Osteocyte (in vitro differentiated cells): ENCODE measurements around the gene AIG1. TPM values are rescaled to one million over a fixed set of nuclear protein-coding genes. Genes with fewer than 3 reads are reported as not detected.
A peak's percentile ranks its signal among the peaks of the same experiment; 100 is the strongest.

ENCODE experiments used
- DNase-seq: peaks from one replicate; pipeline ENCODE4 v3.0.0; 2021; ENCODE audit warnings: mixed read lengths; ENCODE audit not compliant: unreplicated experiment; ENCODE audit errors: extremely low spot score
- H3K27ac Mint-ChIP-seq: one replicate; pipeline ENCODE4 v1.8.0; 2021; ENCODE audit warnings: mild to moderate bottlenecking, mixed read lengths; ENCODE audit not compliant: unreplicated experiment
- H3K27me3 Mint-ChIP-seq: one replicate; pipeline ENCODE4 v1.8.0; 2021; ENCODE audit warnings: mixed read lengths; ENCODE audit not compliant: unreplicated experiment
- H3K36me3 Mint-ChIP-seq: one replicate; pipeline ENCODE4 v1.8.0; 2021; ENCODE audit warnings: mixed read lengths; ENCODE audit not compliant: unreplicated experiment
- H3K4me1 Mint-ChIP-seq: one replicate; pipeline ENCODE4 v1.8.0; 2021; ENCODE audit warnings: mixed read lengths; ENCODE audit not compliant: unreplicated experiment
- H3K4me3 Mint-ChIP-seq: one replicate; pipeline ENCODE4 v1.8.0; 2021; ENCODE audit warnings: mild to moderate bottlenecking, moderate library complexity, mixed read lengths; ENCODE audit not compliant: unreplicated experiment
- H3K9me3 Mint-ChIP-seq: one replicate; pipeline ENCODE4 v1.8.0; 2021; ENCODE audit warnings: mixed read lengths; ENCODE audit not compliant: unreplicated experiment
- total RNA-seq: library from RNA; stranded (reverse); gene quantifications from 2 replicates; pipeline ENCODE4 v1.2.1, GENCODE V29; 2021
- TF ChIP-seq, protein P1 (sequence below): fragments of 200-600 bp; sonication (generic); IDR thresholded peaks from 2 replicates; pipeline ENCODE4 v1.5.0; 2021; ENCODE audit warnings: antibody characterized with exemption, mild to moderate bottlenecking, moderate library complexity

AIG1 gene
- total RNA-seq, 1 donor from 2014 or later: 40.5 TPM

DNA sequence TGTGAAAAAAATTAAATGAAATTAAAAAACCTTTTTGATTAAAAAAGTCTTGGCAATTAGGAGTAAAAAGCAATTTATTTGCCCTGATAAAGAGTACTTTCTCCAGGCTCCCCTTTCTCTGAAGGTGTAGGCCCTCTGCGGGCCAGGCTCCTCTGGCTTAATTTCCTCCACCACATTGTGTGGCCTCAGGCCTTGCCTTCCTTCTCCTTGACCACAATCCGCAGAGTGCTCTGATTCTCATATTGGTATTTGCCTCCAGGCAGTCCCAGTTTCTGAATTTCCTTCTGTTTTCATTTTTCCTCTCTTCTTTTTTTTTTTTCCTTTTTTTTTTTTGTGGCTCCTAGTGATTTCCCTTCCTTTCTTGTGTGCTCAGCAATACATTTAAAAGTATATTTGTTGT is 96.4 kb downstream of the AIG1 start:
- TF ChIP-seq, protein P1, sequence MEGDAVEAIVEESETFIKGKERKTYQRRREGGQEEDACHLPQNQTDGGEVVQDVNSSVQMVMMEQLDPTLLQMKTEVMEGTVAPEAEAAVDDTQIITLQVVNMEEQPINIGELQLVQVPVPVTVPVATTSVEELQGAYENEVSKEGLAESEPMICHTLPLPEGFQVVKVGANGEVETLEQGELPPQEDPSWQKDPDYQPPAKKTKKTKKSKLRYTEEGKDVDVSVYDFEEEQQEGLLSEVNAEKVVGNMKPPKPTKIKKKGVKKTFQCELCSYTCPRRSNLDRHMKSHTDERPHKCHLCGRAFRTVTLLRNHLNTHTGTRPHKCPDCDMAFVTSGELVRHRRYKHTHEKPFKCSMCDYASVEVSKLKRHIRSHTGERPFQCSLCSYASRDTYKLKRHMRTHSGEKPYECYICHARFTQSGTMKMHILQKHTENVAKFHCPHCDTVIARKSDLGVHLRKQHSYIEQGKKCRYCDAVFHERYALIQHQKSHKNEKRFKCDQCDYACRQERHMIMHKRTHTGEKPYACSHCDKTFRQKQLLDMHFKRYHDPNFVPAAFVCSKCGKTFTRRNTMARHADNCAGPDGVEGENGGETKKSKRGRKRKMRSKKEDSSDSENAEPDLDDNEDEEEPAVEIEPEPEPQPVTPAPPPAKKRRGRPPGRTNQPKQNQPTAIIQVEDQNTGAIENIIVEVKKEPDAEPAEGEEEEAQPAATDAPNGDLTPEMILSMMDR: no peak
- no peaks in the 10 kb centered on the region for H3K27me3 Mint-ChIP-seq
- peak overlapping the region; percentile 83 for H3K27ac Mint-ChIP-seq
- H3K4me3 Mint-ChIP-seq: peak overlapping the region; percentile 19
- H3K36me3 Mint-ChIP-seq: peaks cover 7% of the 10 kb centered on the region
- H3K9me3 Mint-ChIP-seq: peaks cover 6% of the 10 kb centered on the region
- DNase-seq: no peak
- peaks cover 38% of the 10 kb centered on the region for H3K4me1 Mint-ChIP-seq

DNA sequence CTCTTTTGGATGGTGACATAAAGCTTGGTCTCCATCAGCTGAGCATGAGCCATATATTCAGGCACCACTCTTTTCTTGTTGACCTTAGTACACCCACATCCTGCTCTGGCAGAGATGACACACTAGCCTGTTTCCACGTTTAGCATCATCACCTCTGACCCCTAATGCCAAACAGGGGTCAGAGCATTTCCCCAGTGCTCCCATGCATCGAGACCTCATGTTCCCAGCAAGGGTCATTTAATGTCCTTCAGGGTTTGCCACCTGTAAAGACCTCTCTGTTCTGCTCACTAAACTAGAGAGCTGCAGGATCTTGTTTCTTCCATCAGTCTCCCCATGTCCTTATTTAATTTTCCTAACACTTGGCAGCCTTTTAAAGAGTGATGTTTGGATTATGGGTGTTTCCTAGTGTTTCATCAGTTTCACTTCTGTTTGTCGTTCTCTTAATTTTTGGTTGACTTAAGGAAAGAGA is 97.5 kb downstream of the AIG1 start:
- peaks cover 42% of the 10 kb centered on the region for H3K4me1 Mint-ChIP-seq
- no peak for DNase-seq
- H3K27me3 Mint-ChIP-seq: no peaks in the 10 kb centered on the region
- H3K4me3 Mint-ChIP-seq: no peak overlapping the region
- H3K36me3 Mint-ChIP-seq: peaks cover 9% of the 10 kb centered on the region
- TF ChIP-seq, protein P1: no peak
- H3K27ac Mint-ChIP-seq: peak overlapping the region; percentile 83
- H3K9me3 Mint-ChIP-seq: peaks cover 6% of the 10 kb centered on the region

DNA sequence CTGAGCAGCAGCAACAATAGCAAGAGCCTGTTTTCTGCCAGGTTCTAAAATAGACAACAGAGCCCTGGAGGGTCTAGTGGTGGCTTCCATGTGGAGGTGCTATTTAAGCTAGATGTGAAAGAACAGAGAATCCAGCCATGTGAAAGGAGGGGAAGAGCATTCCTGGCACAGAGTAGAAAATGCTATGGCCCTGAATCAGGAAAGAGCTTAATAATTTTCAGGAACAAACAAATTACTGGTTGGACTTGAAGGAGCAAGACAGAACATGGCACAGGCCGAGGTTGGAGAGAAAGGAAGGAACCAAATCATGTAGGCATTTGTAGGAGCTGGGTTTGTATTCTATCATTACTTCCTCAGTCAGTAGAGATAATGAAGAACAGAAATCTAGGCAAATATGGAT is 98.3 kb downstream of the AIG1 start:
- Mint-ChIP-seq H3K4me3 (no peak overlapping the region), H3K36me3 (peaks cover 9% of the 10 kb centered on the region), H3K27ac (peak overlapping the region; percentile 83), H3K27me3 (no peaks in the 10 kb centered on the region), H3K9me3 (peaks cover 6% of the 10 kb centered on the region), H3K4me1 (peaks cover 42% of the 10 kb centered on the region)
- TF ChIP-seq, protein P1: no peak
- DNase-seq: no peak

DNA sequence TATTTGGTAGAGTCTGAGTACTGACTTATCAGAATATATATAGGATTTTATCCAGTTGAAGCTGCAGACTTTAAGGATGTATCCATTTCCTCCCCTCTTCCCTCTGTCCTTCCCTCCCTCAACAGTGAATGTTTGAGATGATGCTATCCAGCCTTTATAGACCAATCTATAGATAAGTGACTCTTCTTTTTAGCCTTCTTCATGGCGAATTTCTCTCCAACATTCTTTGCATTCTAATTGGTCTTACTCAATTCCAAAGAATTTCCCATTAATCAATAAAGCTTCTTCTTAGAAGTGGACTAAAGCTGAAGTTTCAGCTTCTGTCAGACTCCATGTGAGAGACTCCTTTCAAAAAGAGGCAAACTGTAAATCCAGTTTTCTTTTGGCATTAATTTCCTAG is 99.3 kb downstream of the AIG1 start:
- Mint-ChIP-seq H3K4me1 (peaks cover 45% of the 10 kb centered on the region), H3K9me3 (peaks cover 6% of the 10 kb centered on the region), H3K27me3 (no peaks in the 10 kb centered on the region), H3K27ac (no peak overlapping the region), H3K4me3 (no peak overlapping the region), H3K36me3 (peaks cover 9% of the 10 kb centered on the region)
- no peak for DNase-seq
- TF ChIP-seq, protein P1: no peak

DNA sequence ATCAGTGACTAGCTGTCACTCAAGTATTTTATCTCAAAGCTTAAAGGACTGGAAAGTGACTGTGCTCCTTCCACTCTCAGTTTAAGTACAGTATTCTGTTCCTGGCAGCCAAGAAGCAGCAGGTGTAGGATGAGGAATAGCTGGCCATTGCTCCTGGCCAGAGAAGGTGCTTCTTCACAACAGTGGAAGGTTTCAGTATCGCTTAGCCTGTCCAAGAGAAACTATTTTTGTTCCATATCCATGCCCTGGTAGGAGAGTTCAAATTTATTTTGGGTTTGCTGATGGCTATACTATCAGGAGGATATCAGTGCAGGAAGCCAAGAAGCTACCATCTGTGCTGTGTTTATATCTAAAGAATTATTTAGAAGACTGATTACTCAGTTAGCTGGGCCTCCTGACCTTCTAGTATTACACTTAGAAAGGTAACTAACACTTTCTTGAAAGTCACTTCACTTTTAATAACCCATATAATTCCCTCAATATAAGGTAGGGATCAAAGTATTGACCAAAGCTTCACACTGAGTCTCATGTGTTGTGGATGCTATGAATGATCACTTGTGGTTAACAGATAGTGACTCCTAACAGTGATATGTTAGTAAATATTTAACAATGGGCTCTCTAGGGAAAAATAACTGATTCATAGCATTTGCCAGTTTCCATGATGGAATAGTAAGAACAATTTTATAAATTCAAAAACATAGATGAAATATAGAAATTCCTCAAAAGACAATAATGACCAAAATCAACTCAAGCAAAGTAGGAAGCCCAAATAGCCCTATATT is 99.9 kb downstream of the AIG1 start:
- DNase-seq: no peak
- Mint-ChIP-seq H3K27ac (no peak overlapping the region), H3K9me3 (peaks cover 6% of the 10 kb centered on the region), H3K27me3 (no peaks in the 10 kb centered on the region), H3K4me3 (no peak overlapping the region), H3K4me1 (peaks cover 43% of the 10 kb centered on the region), H3K36me3 (peaks cover 14% of the 10 kb centered on the region)
- TF ChIP-seq, protein P1: no peak
